ENCODE data around the gene MMEL1. TPM values are rescaled to one million over a fixed set of nuclear protein-coding genes. Genes with fewer than 3 reads are reported as not detected.

MMEL1 gene
- total and polyA plus RNA-seq, 8 donors: 0.39 to 8.7 (median 2.5) TPM

DNA sequence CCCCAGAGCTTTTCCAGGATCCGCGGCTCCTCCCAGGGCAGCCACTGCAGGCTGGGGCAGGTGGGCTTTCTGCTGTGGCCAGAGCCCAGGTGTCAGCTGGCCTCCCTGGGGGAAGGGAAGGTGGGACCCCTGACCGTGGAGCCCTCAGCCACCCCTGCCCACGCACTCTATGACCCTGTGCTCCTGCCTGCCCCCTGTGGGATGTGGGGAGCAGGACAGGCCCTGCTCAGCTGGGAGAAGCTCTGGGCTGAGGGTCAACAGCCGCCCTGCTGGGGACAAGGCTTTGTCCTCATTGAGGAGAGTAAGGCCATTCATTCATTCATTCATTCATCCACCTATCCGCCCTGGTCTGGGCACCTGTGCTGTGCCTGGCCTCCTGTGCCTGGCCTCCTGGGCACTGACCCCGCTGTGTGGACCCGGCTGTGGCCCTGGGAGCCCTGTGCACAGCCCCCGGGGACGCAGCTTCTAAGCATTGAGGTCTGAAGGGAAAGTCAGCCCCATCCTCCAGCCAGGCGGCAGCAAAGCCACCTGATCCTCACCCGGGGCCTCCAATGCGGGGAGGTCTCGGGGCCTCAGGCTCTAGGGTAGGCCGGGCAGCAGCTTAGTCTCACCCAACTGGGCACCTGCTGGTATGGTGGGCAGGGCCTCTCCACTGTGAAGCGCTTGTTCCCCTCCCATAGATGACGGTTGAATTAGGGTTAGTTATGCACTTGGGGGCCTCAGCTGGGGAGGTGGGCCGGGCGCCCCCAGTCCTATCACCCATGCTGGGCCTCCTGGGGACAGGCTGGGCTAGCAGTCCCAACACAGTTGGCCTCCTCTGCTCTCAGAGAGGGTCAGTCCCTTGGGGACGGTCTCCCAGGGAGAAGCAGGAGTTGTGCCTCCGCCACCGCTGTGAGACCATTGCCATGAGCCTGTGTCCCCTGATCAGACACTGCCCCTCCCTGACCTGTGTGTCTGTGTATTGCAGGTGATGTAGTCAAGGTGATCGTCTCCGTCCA, 70.6 kb downstream of the MMEL1 start:
- H3K9me3 ChIP-seq: no peaks in the 10 kb centered on the region
- FAIRE-seq: no peak
- 84 to 86% methylated on average over 24 of the region's 24 CpGs for WGBS, 2 donors
- peak in 1 of 4 donors; percentile 34 for ATAC-seq
- intact Hi-C loops (cut with DNase I): no loop called here
- H3K4me3 ChIP-seq: no peak overlapping the region
- peak in 3 of 6 donors; percentile 25 to 69 (median 57) for DNase-seq
- no peaks in the 10 kb centered on the region for H3K4me1 ChIP-seq
- no peaks in the 10 kb centered on the region for H3K36me3 ChIP-seq
- no peak overlapping the region for H3K27ac ChIP-seq
- H3K27me3 ChIP-seq: no peaks in the 10 kb centered on the region
- TF ChIP-seq, protein P1, sequence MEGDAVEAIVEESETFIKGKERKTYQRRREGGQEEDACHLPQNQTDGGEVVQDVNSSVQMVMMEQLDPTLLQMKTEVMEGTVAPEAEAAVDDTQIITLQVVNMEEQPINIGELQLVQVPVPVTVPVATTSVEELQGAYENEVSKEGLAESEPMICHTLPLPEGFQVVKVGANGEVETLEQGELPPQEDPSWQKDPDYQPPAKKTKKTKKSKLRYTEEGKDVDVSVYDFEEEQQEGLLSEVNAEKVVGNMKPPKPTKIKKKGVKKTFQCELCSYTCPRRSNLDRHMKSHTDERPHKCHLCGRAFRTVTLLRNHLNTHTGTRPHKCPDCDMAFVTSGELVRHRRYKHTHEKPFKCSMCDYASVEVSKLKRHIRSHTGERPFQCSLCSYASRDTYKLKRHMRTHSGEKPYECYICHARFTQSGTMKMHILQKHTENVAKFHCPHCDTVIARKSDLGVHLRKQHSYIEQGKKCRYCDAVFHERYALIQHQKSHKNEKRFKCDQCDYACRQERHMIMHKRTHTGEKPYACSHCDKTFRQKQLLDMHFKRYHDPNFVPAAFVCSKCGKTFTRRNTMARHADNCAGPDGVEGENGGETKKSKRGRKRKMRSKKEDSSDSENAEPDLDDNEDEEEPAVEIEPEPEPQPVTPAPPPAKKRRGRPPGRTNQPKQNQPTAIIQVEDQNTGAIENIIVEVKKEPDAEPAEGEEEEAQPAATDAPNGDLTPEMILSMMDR (IDR thresholded peaks at IDR 0.05): peak in 1 of 4 donors; percentile 28

DNA sequence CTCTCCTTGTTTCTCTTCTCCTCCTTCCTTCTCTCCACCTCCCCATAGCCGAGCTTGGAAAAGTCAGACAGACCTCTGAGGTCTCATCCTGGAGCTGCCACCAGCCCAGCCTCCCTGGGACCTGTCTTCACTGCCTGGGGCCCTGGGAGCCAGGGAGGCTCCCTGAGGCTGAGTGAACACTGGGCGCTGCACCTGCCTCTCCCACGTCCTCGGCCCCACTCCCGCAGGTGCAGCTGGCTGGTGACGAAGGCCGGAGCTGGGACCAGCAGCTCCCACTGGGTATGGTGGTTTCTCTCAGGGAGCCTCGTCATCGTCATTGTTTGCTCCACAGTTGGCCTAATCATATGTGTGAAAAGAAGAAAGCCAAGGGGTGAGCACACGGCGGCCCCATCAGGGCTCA, 71.4 kb downstream of the MMEL1 start:
- H3K36me3 ChIP-seq: no peaks in the 10 kb centered on the region
- H3K4me1 ChIP-seq: no peaks in the 10 kb centered on the region
- H3K9me3 ChIP-seq: no peaks in the 10 kb centered on the region
- FAIRE-seq (no peak), ATAC-seq (no peak), DNase-seq (no peak)
- no peak overlapping the region for H3K27ac ChIP-seq
- WGBS, 2 donors: 84 to 86% methylated on average over 11 of the region's 11 CpGs
- intact Hi-C loops (cut with DNase I): no loop called here
- H3K4me3 ChIP-seq: no peak overlapping the region
- TF ChIP-seq, protein P1 (IDR thresholded peaks at IDR 0.05): no peak
- H3K27me3 ChIP-seq: no peaks in the 10 kb centered on the region

DNA sequence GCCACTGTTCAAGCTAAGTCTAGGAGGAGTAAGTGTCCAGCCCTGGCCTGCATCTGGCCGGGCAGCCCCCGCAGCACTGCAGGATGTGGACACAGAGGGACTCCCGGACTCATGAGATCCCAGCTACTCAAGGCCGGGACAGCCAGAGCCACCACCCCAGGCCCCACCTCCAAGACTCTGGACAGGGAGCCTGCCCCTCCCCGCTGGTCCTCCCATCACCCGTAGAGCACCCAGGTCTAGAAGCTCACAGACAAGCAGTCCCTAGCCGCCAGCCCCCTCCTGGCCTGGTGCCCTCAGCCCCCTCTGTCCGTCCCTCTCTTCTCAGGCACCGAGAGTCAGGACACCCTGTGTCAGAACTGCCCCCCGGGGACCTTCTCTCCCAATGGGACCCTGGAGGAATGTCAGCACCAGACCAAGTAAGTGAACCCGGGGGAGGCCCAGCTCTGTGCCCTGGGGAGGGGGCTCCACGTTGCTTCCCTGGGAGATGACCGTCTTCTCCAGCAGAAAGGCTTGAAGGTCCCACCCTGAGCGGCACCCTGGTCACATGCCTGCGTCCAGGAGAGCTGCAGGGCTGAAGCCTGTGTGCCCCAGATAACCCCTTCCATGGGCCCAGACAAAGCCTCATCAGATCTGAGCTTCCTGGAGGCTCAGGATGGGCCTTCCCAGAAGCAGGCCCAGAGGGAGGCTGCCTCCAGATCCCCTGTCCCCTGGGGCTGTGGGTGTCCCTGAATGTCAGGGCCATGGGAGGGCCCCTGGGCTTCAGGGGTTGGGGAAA, 72.3 kb downstream of the MMEL1 start:
- peak in 2 of 6 donors; percentile 29 to 72 for DNase-seq
- Histone ChIP-seq H3K9me3 (no peaks in the 10 kb centered on the region), H3K27ac (no peak overlapping the region), H3K27me3 (no peaks in the 10 kb centered on the region), H3K4me3 (no peak overlapping the region), H3K36me3 (no peaks in the 10 kb centered on the region), H3K4me1 (peaks cover 0 to 3% (median 0%) of the 10 kb centered on the region in 3 donors)
- intact Hi-C loops (cut with DNase I): no loop called here
- TF ChIP-seq, protein P1 (IDR thresholded peaks at IDR 0.05): no peak
- no peak for FAIRE-seq
- ATAC-seq: no peak
- WGBS, 2 donors: 82 to 84% methylated on average over 15 of the region's 15 CpGs

DNA sequence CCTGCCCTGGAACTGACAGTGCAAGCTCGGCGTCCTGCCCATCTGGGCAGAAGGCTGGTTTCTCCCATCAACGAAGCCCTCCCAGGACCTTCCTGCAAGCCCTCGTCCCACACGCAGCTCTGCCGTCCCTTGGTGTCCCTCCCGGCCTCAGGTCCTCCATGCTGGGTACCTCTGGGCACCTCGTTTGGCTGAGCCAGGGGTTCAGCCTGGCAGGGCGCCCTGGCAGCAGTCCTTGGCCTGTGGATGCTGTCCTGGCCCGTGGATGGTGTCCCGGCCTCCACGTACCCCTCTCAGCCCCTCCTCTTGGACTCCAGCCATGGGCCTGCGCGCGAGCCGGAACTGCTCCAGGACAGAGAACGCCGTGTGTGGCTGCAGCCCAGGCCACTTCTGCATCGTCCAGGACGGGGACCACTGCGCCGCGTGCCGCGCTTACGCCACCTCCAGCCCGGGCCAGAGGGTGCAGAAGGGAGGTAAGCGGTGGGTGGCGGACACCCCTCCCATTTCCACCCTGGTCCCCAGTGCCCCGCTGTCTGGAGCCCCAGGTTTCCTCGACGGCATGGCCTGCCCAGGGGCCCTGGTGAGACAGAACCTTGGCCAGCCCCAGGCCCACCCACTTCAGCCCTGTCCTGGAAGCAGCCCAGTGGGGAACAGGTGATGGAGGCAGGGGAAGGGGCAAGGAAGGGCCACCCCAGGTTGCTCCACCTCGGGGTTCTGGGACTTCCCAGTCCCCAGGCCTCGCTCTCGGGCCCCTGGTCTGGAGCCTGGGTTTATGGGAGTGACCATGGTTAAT, 73.1 kb downstream of the MMEL1 start:
- FAIRE-seq (no peak), ATAC-seq (no peak), DNase-seq (peak in 3 of 6 donors; percentile 41 to 79 (median 56))
- intact Hi-C loops (cut with DNase I): no loop called here
- Histone ChIP-seq H3K36me3 (no peaks in the 10 kb centered on the region), H3K27ac (no peak overlapping the region), H3K4me1 (peaks cover 0 to 4% (median 0%) of the 10 kb centered on the region in 3 donors), H3K27me3 (no peaks in the 10 kb centered on the region), H3K4me3 (no peak overlapping the region), H3K9me3 (no peaks in the 10 kb centered on the region)
- TF ChIP-seq, protein P1 (IDR thresholded peaks at IDR 0.05): no peak
- WGBS, 2 donors: 84 to 89% methylated on average over 33 to 35 of the region's 35 CpGs

All from pancreas (tissue), 10 donors.